ENCODE results near the gene GAS6. TPM values are rescaled to one million over a fixed set of nuclear protein-coding genes. Genes with fewer than 3 reads are reported as not detected.

Gene GAS6
- total RNA-seq, 1 donor from 2014 or later: 42.9 TPM

- Mint-ChIP-seq H3K9me3 (peaks cover 8% of the 10 kb centered on the region), H3K4me3 (no peak overlapping the region), H3K36me3 (no peaks in the 10 kb centered on the region), H3K4me1 (ENCODE audit: unreplicated experiment) (no peaks in the 10 kb centered on the region), H3K27ac (no peak overlapping the region), H3K27me3 (peaks cover 23% of the 10 kb centered on the region)
- no peak for DNase-seq (ENCODE audit: extremely low spot score, unreplicated experiment)
- TF ChIP-seq CTCF (conservative IDR thresholded peaks at IDR 0.05): no peak
Observed at GRCh38 chr13:113775451-113776145, 88.3 kb downstream of the GAS6 start.

GRCh38 chr13:113774177-113775107, 89.4 kb downstream of the GAS6 start:
- Mint-ChIP-seq H3K36me3 (no peaks in the 10 kb centered on the region), H3K4me3 (no peak overlapping the region), H3K27me3 (peaks cover 18% of the 10 kb centered on the region), H3K9me3 (peaks cover 8% of the 10 kb centered on the region), H3K4me1 (ENCODE audit: unreplicated experiment) (no peaks in the 10 kb centered on the region), H3K27ac (no peak overlapping the region)
- no peak for DNase-seq (ENCODE audit: extremely low spot score, unreplicated experiment)
- TF ChIP-seq CTCF (conservative IDR thresholded peaks at IDR 0.05): no peak

- Mint-ChIP-seq H3K36me3 (no peaks in the 10 kb centered on the region), H3K4me1 (ENCODE audit: unreplicated experiment) (no peaks in the 10 kb centered on the region), H3K4me3 (no peak overlapping the region), H3K27me3 (peaks cover 8% of the 10 kb centered on the region), H3K27ac (no peak overlapping the region), H3K9me3 (peaks cover 8% of the 10 kb centered on the region)
- no peak for DNase-seq (ENCODE audit: extremely low spot score, unreplicated experiment)
- TF ChIP-seq CTCF (conservative IDR thresholded peaks at IDR 0.05): no peak
Observed at GRCh38 chr13:113771709-113772331, 92.1 kb downstream of the GAS6 start.

- Mint-ChIP-seq H3K9me3 (peaks cover 8% of the 10 kb centered on the region), H3K27ac (no peak overlapping the region), H3K4me3 (no peak overlapping the region), H3K36me3 (no peaks in the 10 kb centered on the region), H3K27me3 (peaks cover 8% of the 10 kb centered on the region), H3K4me1 (ENCODE audit: unreplicated experiment) (no peaks in the 10 kb centered on the region)
- DNase-seq (ENCODE audit: extremely low spot score, unreplicated experiment): no peak
- TF ChIP-seq CTCF (conservative IDR thresholded peaks at IDR 0.05): no peak
Observed at GRCh38 chr13:113770937-113771336, 92.9 kb downstream of the GAS6 start.

Other genes starting within 250 kb of the GAS6 start
- 2.0 and 26.7 TPM in 2 replicates for gene ATP4B, start 205.9 kb downstream of the GAS6 start, total RNA-seq (ENCODE audit: low replicate concordance)
- 0.24 and 0.85 TPM in 2 replicates for gene GRK1, start 196.9 kb downstream of the GAS6 start, total RNA-seq (ENCODE audit: low replicate concordance)
- 0.92 and 1.9 TPM in 2 replicates for gene TMEM255B, start 104.8 kb downstream of the GAS6 start, total RNA-seq (ENCODE audit: low replicate concordance)
- gene C13orf46, start 110.0 kb upstream of the GAS6 start, total RNA-seq (ENCODE audit: low replicate concordance): 0.29 TPM in 1 of 2 replicates, not detected in the other

Data from type B pancreatic cell (in vitro differentiated cells).